CD14-positive monocyte (primary cell): ENCODE measurements around the gene GRID1. TPM values are rescaled to one million over a fixed set of nuclear protein-coding genes. Genes with fewer than 3 reads are reported as not detected.
A peak's percentile ranks its signal among the peaks of the same experiment; 100 is the strongest.
"Not testable (repeated sequence)": the region's sequence is repeated elsewhere in the genome, so short reads cannot be mapped to it uniquely, and the experiment has no call there.

Experiments
- DNase-seq, 3 donors: peaks; one replicate each; pipeline ENCODE4 v3.0.0-alpha.2; 2011 to 2022
- H2AFZ ChIP-seq: 2 replicates; pipeline ENCODE4 v1.6.0; 2012; ENCODE audit warnings: mild to moderate bottlenecking, low read depth, low read length, inconsistent platforms; ENCODE audit not compliant: insufficient read depth, poor library complexity, severe bottlenecking
- H3K27ac ChIP-seq, 2 donors: 1 replicate in 1 of 2; 2 replicates in 1 of 2; pipeline ENCODE4 v1.5.1; 2012 to 2013; ENCODE audit warnings: low read length in 2 of 2, control low read depth in 1 of 2, inconsistent platforms in 1 of 2, low read depth in 1 of 2, mild to moderate bottlenecking in 1 of 2
- H3K27me3 ChIP-seq, 2 donors: one replicate each; pipeline versions ENCODE4 v1.6.0 to v1.6.1; 2011 to 2013; ENCODE audit warnings: low read length in 2 of 2; ENCODE audit not compliant: control insufficient read depth in 2 of 2, insufficient read depth in 2 of 2
- H3K36me3 ChIP-seq, 2 donors: replicated peaks in 1 of 2; 1 replicate in 1 of 2; 2 replicates in 1 of 2; pipeline versions ENCODE4 v1.5.1 to v1.6.1; 2012 to 2013; ENCODE audit warnings: low read length in 2 of 2, control low read depth in 1 of 2, inconsistent platforms in 1 of 2, mild to moderate bottlenecking in 1 of 2; ENCODE audit not compliant: insufficient read depth in 2 of 2, control insufficient read depth in 1 of 2
- H3K4me1 ChIP-seq, 2 donors: 1 replicate in 1 of 2; 2 replicates in 1 of 2; pipeline versions ENCODE4 v1.5.1 to v1.6.1; 2012 to 2013; ENCODE audit warnings: low read length in 2 of 2, control low read depth in 1 of 2, inconsistent platforms in 1 of 2, mild to moderate bottlenecking in 1 of 2, moderate library complexity in 1 of 2; ENCODE audit not compliant: insufficient read depth in 2 of 2, control insufficient read depth in 1 of 2
- H3K4me2 ChIP-seq: replicated peaks from 2 replicates; pipeline ENCODE3; 2012; ENCODE audit warnings: low read length, moderate library complexity, mild to moderate bottlenecking; ENCODE audit not compliant: poor library complexity, severe bottlenecking; ENCODE audit errors: extremely low read depth
- H3K4me3 ChIP-seq, 3 experiments: fragments of 200-600 bp in 1 of 3; sonication (generic) in 1 of 3; replicated peaks in 1 of 3; 1 replicate in 2 of 3; 2 replicates in 1 of 3; pipeline ENCODE4 v1.5.1; 2011 to 2013; ENCODE audit warnings: low read length in 3 of 3, mild to moderate bottlenecking in 3 of 3, control low read depth in 2 of 3, low read depth in 2 of 3, inconsistent platforms in 1 of 3, moderate library complexity in 1 of 3
- H3K79me2 ChIP-seq: 2 replicates; pipeline ENCODE4 v1.6.0; 2012; ENCODE audit warnings: mild to moderate bottlenecking, control low read depth, inconsistent platforms, low read length, moderate library complexity; ENCODE audit not compliant: insufficient read depth
- H3K9ac ChIP-seq: 2 replicates; pipeline ENCODE4 v1.6.0; 2017; ENCODE audit warnings: low read length, mild to moderate bottlenecking; ENCODE audit not compliant: insufficient read depth, poor library complexity, severe bottlenecking
- H3K9me3 ChIP-seq, 2 donors: replicated peaks in 1 of 2; 1 replicate in 1 of 2; 2 replicates in 1 of 2; pipeline versions ENCODE4 v1.5.1 to v1.6.1; 2012 to 2013; ENCODE audit warnings: low read length in 2 of 2, control low read depth in 1 of 2; ENCODE audit not compliant: control insufficient read depth in 1 of 2, insufficient read depth in 1 of 2
- H4K20me1 ChIP-seq: 2 replicates; pipeline ENCODE4 v1.6.0; 2012; ENCODE audit warnings: mild to moderate bottlenecking, low read length, control low read depth, moderate library complexity; ENCODE audit not compliant: insufficient read depth
- H3K27ac Mint-ChIP-seq, 7 donors: one replicate each; pipeline ENCODE4 v1.8.0; 2020; ENCODE audit warnings: mild to moderate bottlenecking in 7 of 7, mixed read lengths in 7 of 7, moderate library complexity in 6 of 7, inconsistent platforms in 2 of 7
- H3K27me3 Mint-ChIP-seq, 3 donors: one replicate each; pipeline ENCODE4 v1.8.0; 2021 to 2022; ENCODE audit warnings: low read depth in 3 of 3, mild to moderate bottlenecking in 3 of 3, mixed read lengths in 3 of 3, moderate library complexity in 3 of 3, inconsistent platforms in 1 of 3
- H3K36me3 Mint-ChIP-seq, 2 donors: one replicate each; pipeline ENCODE4 v1.8.0; 2020; ENCODE audit warnings: mixed read lengths in 2 of 2, inconsistent platforms in 1 of 2, mild to moderate bottlenecking in 1 of 2
- H3K4me1 Mint-ChIP-seq: one replicate; pipeline ENCODE4 v1.8.0; 2020; ENCODE audit warnings: mild to moderate bottlenecking, mixed read lengths
- H3K4me3 Mint-ChIP-seq, 2 donors: one replicate each; pipeline ENCODE4 v1.8.0; 2020; ENCODE audit warnings: mild to moderate bottlenecking in 2 of 2, mixed read lengths in 2 of 2, moderate library complexity in 1 of 2
- H3K9me3 Mint-ChIP-seq, 7 donors: one replicate each; pipeline ENCODE4 v1.8.0; 2020 to 2022; ENCODE audit warnings: mixed read lengths in 7 of 7, mild to moderate bottlenecking in 6 of 7, moderate library complexity in 6 of 7, inconsistent platforms in 2 of 7
- WGBS: methylation state at CpG from one replicate; pipeline ENCODE4 v1.1.5; 2013; ENCODE audit warnings: missing lambda C conversion rate; ENCODE audit not compliant: insufficient coverage; 5-methylcytosine and 5-hydroxymethylcytosine counted together
- intact Hi-C, 2 donors: fragments of 100-400 bp; cut with micrococcal nuclease; formaldehyde crosslinking; loops; one replicate each; pipeline versions ENCODE4 v1.15.0 to v1.15.1; 2023
- polyA plus RNA-seq, 3 donors: library from polyadenylated mRNA; depleted of rRNA in 1 of 3; unstranded in 2 of 3; stranded (reverse) in 1 of 3; fragments of 300-500 nt in 2 of 3; fragments of >200 nt in 1 of 3; fragmentation: Illumina TruSeq in 2 of 3; gene quantifications; 1 replicate in 2 of 3; 2 replicates in 1 of 3; pipeline ENCODE4 v1.2.3, GENCODE V29; 2012 to 2021
- TF ChIP-seq, protein P1 (sequence below): fragments of 200-600 bp; IDR thresholded peaks from one replicate; pipeline ENCODE4 v1.8.0; 2022; ENCODE audit warnings: antibody characterized with exemption, mild to moderate bottlenecking

GRID1 gene
- polyA plus RNA-seq, 3 donors = not detected

DNA sequence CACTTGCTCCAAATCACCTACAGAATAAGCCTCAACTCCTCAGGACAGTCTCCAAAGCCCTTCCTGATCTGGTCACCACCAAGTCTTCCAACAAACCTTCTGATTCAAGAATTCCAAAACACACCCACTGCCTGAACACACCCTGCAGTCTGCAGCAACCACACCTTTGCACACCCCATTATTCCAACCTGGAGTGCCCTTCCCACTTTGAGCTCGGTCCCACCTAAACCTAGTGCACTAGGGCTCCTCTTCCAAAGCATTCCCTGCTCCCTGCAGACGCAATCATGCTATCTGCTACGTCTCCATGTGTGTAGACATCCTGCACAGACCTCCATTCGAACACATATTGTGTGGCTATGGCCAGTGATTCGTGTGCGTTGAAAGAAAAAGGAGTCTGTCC, 289.3 kb downstream of the GRID1 start:
- no peak overlapping the region for H3K9ac ChIP-seq
- no peak overlapping the region for H3K4me3 ChIP-seq
- TF ChIP-seq, protein P1, sequence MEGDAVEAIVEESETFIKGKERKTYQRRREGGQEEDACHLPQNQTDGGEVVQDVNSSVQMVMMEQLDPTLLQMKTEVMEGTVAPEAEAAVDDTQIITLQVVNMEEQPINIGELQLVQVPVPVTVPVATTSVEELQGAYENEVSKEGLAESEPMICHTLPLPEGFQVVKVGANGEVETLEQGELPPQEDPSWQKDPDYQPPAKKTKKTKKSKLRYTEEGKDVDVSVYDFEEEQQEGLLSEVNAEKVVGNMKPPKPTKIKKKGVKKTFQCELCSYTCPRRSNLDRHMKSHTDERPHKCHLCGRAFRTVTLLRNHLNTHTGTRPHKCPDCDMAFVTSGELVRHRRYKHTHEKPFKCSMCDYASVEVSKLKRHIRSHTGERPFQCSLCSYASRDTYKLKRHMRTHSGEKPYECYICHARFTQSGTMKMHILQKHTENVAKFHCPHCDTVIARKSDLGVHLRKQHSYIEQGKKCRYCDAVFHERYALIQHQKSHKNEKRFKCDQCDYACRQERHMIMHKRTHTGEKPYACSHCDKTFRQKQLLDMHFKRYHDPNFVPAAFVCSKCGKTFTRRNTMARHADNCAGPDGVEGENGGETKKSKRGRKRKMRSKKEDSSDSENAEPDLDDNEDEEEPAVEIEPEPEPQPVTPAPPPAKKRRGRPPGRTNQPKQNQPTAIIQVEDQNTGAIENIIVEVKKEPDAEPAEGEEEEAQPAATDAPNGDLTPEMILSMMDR = no peak
- H4K20me1 ChIP-seq = no peaks in the 10 kb centered on the region
- no peak overlapping the region for H3K4me2 ChIP-seq
- H2AFZ ChIP-seq = no peak overlapping the region
- peaks cover 0 to 3% (median 0%) of the 10 kb centered on the region in 7 donors for H3K9me3 Mint-ChIP-seq
- no peak overlapping the region for H3K27ac ChIP-seq
- intact Hi-C loops = no loop called here
- no peak overlapping the region for H3K27ac Mint-ChIP-seq
- WGBS = 84% methylated on average over 3 of the region's 6 CpGs
- no peaks in the 10 kb centered on the region for H3K36me3 Mint-ChIP-seq
- no peak for DNase-seq
- no peaks in the 10 kb centered on the region for H3K4me1 Mint-ChIP-seq
- H3K36me3 ChIP-seq = no peaks in the 10 kb centered on the region
- H3K27me3 Mint-ChIP-seq = peaks cover 2 to 13% (median 3%) of the 10 kb centered on the region in 3 donors
- H3K27me3 ChIP-seq = no peaks in the 10 kb centered on the region
- H3K4me3 Mint-ChIP-seq = peak overlapping the region in 1 of 2 donors; percentile 37
- no peaks in the 10 kb centered on the region for H3K79me2 ChIP-seq
- H3K4me1 ChIP-seq = no peaks in the 10 kb centered on the region
- no peaks in the 10 kb centered on the region for H3K9me3 ChIP-seq

DNA sequence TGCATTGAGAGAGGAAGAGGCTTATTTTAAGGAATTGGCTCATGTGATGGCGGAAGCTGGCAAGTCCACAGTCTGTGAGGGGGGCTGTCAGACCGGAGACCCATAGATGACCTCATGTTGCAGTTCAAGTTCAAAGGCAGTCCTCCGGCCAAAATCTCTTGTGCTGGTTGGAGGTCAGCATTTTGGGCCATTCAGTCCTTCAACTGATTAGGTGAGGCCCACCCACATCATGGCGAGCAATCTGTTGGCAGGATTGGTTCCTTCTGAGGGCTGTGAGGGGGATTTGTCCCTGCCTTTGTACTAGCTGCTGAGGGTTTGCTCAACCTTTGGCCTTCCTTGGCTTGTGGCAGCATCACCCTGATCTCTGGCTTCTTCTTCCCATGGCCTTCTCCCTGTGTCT, 290.1 kb downstream of the GRID1 start:
- intact Hi-C loops = not testable (repeated sequence)

More for the DNA sequence above, 290.1 kb downstream of the GRID1 start:
- H3K4me3 ChIP-seq, H3K4me1 Mint-ChIP-seq, H3K36me3 ChIP-seq, H3K4me2 ChIP-seq, H3K4me3 Mint-ChIP-seq, H3K9ac ChIP-seq, DNase-seq, H3K9me3 ChIP-seq, H3K4me1 ChIP-seq, H3K27ac ChIP-seq, H3K79me2 ChIP-seq, H2AFZ ChIP-seq, H4K20me1 ChIP-seq, H3K36me3 Mint-ChIP-seq, H3K27ac Mint-ChIP-seq, H3K9me3 Mint-ChIP-seq, H3K27me3 ChIP-seq: not testable (repeated sequence)
- 83% methylated on average over 1 of the region's 4 CpGs for WGBS
- peaks cover 2 to 14% (median 4%) of the 10 kb centered on the region in 3 donors for H3K27me3 Mint-ChIP-seq
